Measurements from ENCODE around the gene ARMC9.

GRCh38 chr2:231411831-231412617 lies 213.6 kb downstream of the ARMC9 start:
- no peak for TF ChIP-seq ZNF274 (IDR thresholded peaks at IDR 0.05; ENCODE audit: low read depth, low read length)
- no peak for TF ChIP-seq POLR2A (IDR thresholded peaks at IDR 0.05; ENCODE audit: borderline replicate concordance, extremely low read depth, insufficient read depth, insufficient read length)
- no peak for TF ChIP-seq POLR2AphosphoS5 (IDR thresholded peaks at IDR 0.05; ENCODE audit: low read depth, low read length)
- TF ChIP-seq, protein P1, sequence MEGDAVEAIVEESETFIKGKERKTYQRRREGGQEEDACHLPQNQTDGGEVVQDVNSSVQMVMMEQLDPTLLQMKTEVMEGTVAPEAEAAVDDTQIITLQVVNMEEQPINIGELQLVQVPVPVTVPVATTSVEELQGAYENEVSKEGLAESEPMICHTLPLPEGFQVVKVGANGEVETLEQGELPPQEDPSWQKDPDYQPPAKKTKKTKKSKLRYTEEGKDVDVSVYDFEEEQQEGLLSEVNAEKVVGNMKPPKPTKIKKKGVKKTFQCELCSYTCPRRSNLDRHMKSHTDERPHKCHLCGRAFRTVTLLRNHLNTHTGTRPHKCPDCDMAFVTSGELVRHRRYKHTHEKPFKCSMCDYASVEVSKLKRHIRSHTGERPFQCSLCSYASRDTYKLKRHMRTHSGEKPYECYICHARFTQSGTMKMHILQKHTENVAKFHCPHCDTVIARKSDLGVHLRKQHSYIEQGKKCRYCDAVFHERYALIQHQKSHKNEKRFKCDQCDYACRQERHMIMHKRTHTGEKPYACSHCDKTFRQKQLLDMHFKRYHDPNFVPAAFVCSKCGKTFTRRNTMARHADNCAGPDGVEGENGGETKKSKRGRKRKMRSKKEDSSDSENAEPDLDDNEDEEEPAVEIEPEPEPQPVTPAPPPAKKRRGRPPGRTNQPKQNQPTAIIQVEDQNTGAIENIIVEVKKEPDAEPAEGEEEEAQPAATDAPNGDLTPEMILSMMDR (IDR thresholded peaks at IDR 0.05 in 2 of 3, conservative IDR thresholded peaks at IDR 0.05 in 1 of 3; ENCODE audit: borderline replicate concordance in 1 of 3, insufficient read depth in 1 of 3, low read depth in 2 of 3, low read length in 2 of 3) = peak; percentile 63 to 76 (median 72); a peak in 5 of 6 replicates
- TF ChIP-seq EZH2phosphoT487 (IDR thresholded peaks at IDR 0.05; ENCODE audit: borderline replicate concordance) = no peak
- no peak for TF ChIP-seq SIN3A (IDR thresholded peaks at IDR 0.05; ENCODE audit: low read depth)
